Activated CD4-positive, alpha-beta T cell treated with anti-CD3 and anti-CD28 coated beads, Interleukin-2, amount 10 ng/mL, durations not matched to agents 7 days and 5 days (primary cell): ENCODE measurements around the gene GRHPR. TPM values are rescaled to one million over a fixed set of nuclear protein-coding genes. Genes with fewer than 3 reads are reported as not detected.

Experiments used
- CTCF ChIA-PET: fragments of 350-600 bp; sonication (Branson Sonifier 250); formaldehyde crosslinking; loops from one replicate; lab custom pipeline; 2021; ENCODE audit warnings: antibody characterized with exemption; lab: Charles Lee
- POLR2A ChIA-PET: fragments of 350-600 bp; sonication (Branson Sonifier 250); formaldehyde crosslinking; loops from one replicate; lab custom pipeline; 2021; ENCODE audit warnings: antibody characterized with exemption; lab: Charles Lee
- DNase-seq: peaks from one replicate; pipeline ENCODE4 v3.0.0-alpha.2; 2020
- H3K27ac Mint-ChIP-seq: one replicate; pipeline ENCODE4 v1.8.0; 2021; ENCODE audit warnings: mild to moderate bottlenecking, moderate library complexity, mixed read lengths
- H3K27me3 Mint-ChIP-seq: one replicate; pipeline ENCODE4 v1.8.0; 2021; ENCODE audit warnings: mixed read lengths
- H3K36me3 Mint-ChIP-seq: one replicate; pipeline ENCODE4 v1.8.0; 2021; ENCODE audit warnings: low read depth, mixed read lengths
- H3K4me1 Mint-ChIP-seq: one replicate; pipeline ENCODE4 v1.8.0; 2021; ENCODE audit warnings: mixed read lengths
- H3K4me3 Mint-ChIP-seq: one replicate; pipeline ENCODE4 v1.8.0; 2021; ENCODE audit warnings: mild to moderate bottlenecking, moderate library complexity, mixed read lengths
- H3K9me3 Mint-ChIP-seq: one replicate; pipeline ENCODE4 v1.8.0; 2021; ENCODE audit warnings: mixed read lengths
- total RNA-seq, 2 experiments: library from RNA; stranded (reverse); gene quantifications; one replicate each; pipeline ENCODE4 v1.2.3, GENCODE V29; 2021

The GRHPR gene
- total RNA-seq, 2 experiments from 2014 or later = 49.8 to 53.7 TPM

DNA sequence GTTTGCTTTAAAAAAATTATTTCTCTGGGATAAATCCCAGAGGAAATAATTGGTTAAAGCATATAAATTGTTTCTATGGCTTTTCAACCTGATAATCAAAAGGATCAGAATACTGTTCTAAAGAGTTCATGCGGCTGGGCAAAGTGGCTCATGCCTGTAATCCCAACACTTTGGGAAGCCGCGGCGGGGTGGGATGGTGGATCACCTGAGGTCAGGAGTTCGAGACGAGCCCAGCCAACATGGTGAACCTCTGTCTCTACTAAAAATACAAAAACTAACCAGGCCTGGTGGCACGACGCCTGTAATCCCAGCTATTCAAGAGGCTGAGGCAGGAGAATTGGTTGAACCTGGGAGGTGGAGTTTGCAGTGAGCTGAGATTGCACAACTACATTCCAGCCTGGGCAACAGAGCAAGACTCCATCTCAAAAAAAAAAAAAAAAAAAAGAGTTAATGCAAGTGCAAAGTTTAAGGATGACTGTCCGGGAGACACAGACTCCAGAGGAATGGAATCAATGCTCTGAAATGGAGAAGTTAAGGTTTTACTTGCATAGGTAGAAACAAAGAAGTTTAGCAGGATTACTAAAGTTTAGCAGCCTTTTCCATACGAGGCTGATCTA, 16.6 kb upstream of the GRHPR start:
- no peaks in the 10 kb centered on the region for H3K9me3 Mint-ChIP-seq
- H3K4me1 Mint-ChIP-seq = peaks cover 11% of the 10 kb centered on the region
- peaks cover 8% of the 10 kb centered on the region for H3K27me3 Mint-ChIP-seq
- H3K27ac Mint-ChIP-seq = no peak overlapping the region
- POLR2A ChIA-PET = no interaction called here
- CTCF ChIA-PET = no interaction called here
- no peak for DNase-seq
- H3K36me3 Mint-ChIP-seq = no peaks in the 10 kb centered on the region
- H3K4me3 Mint-ChIP-seq = no peak overlapping the region

DNA sequence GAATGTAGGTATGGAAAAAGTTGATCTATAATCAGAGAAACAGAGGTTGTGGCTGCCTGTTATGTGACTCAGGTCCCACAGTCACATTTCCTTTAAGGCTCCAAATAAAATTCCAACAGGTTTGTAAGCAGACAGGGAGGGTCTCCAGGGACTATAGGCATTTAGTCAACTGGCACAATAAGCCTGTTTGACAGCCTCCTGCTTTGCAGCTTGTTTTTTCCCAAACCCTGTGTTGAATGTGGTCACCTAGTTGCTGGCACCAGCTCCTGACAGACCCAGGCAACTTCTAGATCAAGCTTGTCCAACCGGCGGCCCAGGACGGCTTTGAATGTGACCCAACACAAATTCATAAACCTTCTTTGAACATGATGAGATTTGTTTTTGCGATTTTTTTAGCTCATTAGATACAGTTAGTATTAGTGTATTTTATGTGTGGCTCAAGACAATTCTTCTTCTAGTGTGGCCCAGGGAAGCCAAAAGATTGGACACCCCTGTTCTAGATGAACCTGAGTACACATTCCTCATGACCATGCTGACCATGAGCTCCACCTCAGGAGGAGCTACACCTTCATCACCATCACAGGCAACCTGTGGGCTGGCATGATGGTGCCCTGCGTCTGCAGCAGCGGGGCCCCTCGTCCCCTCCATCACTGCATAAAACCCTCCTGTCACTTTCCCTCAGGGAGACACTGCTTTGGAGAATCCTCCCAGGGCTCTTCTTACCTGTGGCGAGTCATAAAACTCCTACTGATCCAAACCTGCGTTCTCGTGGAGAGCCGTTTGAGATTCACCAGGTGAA, 15.7 kb upstream of the GRHPR start:
- POLR2A ChIA-PET = no interaction called here
- no peak overlapping the region for H3K4me3 Mint-ChIP-seq
- H3K27ac Mint-ChIP-seq = no peak overlapping the region
- CTCF ChIA-PET = interaction anchor here (0.6 to 1.0 kb wide), 3 partner anchors 20 to 533 kb away, joined by 3 to 4 read pairs (median 3); no protein-coding TSS in a partner anchor
- H3K36me3 Mint-ChIP-seq = no peaks in the 10 kb centered on the region
- no peaks in the 10 kb centered on the region for H3K9me3 Mint-ChIP-seq
- DNase-seq = no peak
- peaks cover 13% of the 10 kb centered on the region for H3K4me1 Mint-ChIP-seq
- peaks cover 8% of the 10 kb centered on the region for H3K27me3 Mint-ChIP-seq

DNA sequence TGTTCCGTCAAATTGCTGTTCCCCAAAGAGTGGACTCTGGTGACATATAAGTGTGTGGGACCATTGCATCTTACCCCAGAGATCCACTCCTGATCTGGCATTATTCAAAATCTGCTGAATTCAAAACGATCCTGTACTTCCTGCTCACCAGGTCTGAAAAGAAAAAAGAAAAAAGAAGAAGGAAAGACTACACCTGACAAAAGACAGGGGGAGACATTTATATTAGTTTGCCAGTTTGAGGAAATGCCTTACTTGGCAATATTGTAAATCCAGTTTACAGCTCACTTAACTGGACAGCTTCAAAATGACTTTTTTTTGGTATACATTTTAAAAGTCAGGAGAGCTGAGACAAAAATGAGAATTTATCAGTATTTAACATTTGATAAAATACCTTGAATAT, 15.0 kb upstream of the GRHPR start:
- Mint-ChIP-seq H3K27ac (no peak overlapping the region), H3K9me3 (no peaks in the 10 kb centered on the region), H3K4me1 (peaks cover 13% of the 10 kb centered on the region), H3K4me3 (no peak overlapping the region), H3K36me3 (no peaks in the 10 kb centered on the region), H3K27me3 (peaks cover 8% of the 10 kb centered on the region)
- POLR2A ChIA-PET = no interaction called here
- CTCF ChIA-PET = interaction anchor here (0.6 to 1.0 kb wide), 2 partner anchors 162 to 534 kb away, joined by 3 to 4 read pairs; no protein-coding TSS in a partner anchor
- no peak for DNase-seq

DNA sequence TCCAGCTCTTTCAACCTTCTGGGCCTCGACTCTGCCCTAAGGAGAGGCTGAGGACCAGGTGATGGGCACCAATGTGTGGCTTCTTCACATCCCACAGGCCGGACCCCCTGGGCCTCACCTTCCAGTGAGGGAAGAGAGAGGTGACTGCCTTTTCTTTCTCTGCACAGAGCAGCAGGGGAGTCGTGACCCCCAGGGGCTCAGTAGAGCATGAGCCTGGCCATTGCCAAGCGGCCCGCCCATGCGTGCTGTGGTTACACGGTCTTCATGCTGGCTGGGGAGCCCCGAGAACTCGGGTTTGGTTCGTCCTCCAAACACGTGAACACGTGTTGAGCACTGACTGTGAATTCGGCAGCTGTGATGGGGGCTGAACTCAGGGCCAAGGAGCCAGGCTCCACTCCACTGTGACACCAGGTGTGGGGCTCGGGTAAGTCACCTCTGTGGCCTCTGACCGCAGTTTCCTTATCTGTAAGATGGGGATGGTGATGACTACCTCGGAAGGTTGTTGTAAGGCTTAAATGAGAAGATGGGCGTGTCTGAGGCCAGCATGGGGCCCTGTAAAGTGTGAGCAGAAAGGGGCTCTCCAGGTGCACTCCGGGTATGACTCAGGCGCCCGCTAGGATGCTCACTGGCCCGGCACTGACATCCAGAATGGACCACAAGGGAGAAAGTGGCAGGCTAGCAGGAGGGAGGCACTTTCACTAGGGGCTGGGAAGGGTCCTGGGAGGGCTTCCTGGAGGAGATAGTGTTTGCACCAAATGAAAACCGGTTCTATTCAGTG, 13.4 kb upstream of the GRHPR start:
- Mint-ChIP-seq H3K4me1 (peaks cover 13% of the 10 kb centered on the region), H3K36me3 (no peaks in the 10 kb centered on the region), H3K27ac (no peak overlapping the region), H3K9me3 (no peaks in the 10 kb centered on the region), H3K27me3 (peaks cover 9% of the 10 kb centered on the region), H3K4me3 (no peak overlapping the region)
- CTCF ChIA-PET = interaction anchor here (1.3 kb wide), 2 partner anchors 14 to 15 kb away, joined by 3 to 4 read pairs; no protein-coding TSS in a partner anchor
- peak; percentile 39 for DNase-seq
- POLR2A ChIA-PET = no interaction called here

DNA sequence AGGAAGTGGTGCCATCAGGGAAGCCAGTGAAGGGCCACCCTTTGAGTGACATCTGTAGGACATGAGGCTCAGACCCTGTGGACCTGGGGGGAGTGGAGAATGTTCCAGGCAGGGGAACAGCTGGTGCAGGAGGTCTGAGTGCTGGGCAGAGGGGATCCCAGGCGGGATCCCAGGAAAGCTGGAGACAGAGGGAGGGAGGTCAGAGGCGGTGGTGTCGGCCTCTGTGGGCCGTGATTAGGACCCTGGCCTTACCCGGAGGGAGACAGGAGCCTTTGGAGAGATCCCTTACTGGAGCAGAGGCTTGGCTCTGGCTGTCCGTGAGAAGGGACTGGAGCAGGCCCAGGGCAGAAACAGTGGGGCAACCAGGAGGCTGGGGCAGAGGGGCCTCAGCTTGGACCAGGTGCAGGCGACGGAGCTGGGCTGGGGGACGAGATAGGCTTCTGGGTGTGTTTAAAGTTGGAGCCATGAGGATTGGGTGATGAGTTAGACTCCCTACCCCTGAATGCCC, 12.1 kb upstream of the GRHPR start:
- Mint-ChIP-seq H3K9me3 (no peaks in the 10 kb centered on the region), H3K27me3 (peaks cover 5% of the 10 kb centered on the region), H3K4me1 (peaks cover 18% of the 10 kb centered on the region), H3K36me3 (no peaks in the 10 kb centered on the region), H3K27ac (no peak overlapping the region), H3K4me3 (no peak overlapping the region)
- ChIA-PET POLR2A (no interaction called here), CTCF (interaction anchor here (1.1 to 2.0 kb wide), 5 partner anchors 14 to 537 kb away, joined by 4 to 7 read pairs (median 4); no protein-coding TSS in a partner anchor)
- DNase-seq = no peak

DNA sequence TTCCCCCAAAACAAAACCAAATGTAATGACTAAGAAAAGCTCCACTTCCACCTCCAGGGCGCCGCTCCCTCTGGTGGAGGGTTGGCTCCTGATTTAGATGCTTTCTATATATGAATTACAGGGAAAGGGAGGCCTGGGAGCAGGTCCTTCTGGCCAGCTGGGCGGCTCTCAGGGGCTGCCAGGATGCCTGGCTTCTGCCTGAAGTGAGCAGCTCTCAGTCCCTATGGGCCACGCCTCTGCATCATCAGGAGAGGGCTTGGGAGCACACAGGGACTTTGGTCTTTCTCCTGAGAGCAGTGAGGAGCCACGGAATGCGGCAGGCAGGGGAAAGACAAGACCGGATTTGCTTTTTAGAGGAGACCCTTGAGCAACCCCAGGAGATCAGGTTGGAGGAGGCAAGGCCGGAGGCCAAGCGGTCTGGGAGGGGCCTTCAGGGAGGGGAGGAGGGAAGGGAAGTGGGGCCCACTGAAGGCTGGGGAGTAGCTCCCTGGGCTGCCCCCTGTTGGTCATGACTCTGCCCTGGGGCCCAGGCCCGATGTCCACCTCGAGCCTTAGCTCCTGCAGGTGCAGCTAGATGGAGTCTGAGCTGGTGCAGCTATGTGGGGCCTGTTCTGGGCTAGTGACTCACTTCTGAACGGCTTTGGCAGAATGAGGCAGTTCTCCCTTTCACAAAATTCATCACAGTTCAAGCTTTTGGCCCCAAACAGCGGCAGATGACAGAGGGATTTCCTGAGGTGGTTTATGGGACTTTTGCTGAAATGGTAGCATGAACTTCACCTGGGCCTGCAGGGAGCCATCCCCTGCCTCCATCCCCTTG, 11.3 kb upstream of the GRHPR start:
- H3K36me3 Mint-ChIP-seq = no peaks in the 10 kb centered on the region
- no peak overlapping the region for H3K4me3 Mint-ChIP-seq
- no peak for DNase-seq
- H3K9me3 Mint-ChIP-seq = no peaks in the 10 kb centered on the region
- ChIA-PET POLR2A (no interaction called here), CTCF (interaction anchor here (0.5 to 2.0 kb wide), 8 partner anchors 10 to 538 kb away, joined by 3 to 7 read pairs (median 4); partner anchors contain the start of gene GRHPR)
- H3K27me3 Mint-ChIP-seq = peaks cover 4% of the 10 kb centered on the region
- peaks cover 19% of the 10 kb centered on the region for H3K4me1 Mint-ChIP-seq
- no peak overlapping the region for H3K27ac Mint-ChIP-seq

DNA sequence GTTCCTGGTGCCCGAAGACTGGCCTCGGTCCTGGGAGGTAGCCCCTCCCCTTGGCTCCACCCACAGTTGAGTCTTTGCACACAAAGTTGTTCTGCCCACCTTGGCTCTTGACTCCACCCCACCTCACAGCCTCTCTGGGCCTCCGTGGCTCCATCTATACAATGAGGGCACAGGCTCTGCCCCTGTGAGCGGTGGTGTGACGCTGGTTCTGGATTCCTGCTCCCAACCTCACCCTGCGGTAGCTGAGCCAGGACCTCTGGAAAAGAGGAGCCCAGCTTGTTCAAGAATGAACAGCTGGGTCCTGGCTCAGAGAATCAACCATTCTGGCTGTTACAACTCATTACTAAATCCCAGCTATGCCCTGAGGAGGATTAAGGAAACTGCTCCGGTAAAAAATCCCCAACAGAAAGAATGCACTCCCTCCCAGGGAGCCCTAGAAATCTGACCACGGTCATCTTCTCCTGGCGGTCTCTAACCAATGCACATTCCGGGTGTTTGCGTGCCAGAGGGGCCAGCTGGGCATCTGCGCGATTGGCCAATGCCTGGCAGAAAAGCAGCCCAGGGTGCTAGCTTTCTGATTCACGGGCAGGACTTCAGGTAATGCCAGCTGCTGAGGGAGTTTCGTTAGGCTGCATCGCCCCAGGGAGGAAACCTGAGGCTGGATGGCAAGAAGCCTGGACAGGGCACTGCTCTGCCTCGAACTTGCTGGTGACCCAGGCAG, 9.9 kb upstream of the GRHPR start:
- POLR2A ChIA-PET = no interaction called here
- H3K9me3 Mint-ChIP-seq = no peaks in the 10 kb centered on the region
- peaks cover 17% of the 10 kb centered on the region for H3K4me1 Mint-ChIP-seq
- no peak overlapping the region for H3K4me3 Mint-ChIP-seq
- no peak for DNase-seq
- no peak overlapping the region for H3K27ac Mint-ChIP-seq
- peaks cover 2% of the 10 kb centered on the region for H3K27me3 Mint-ChIP-seq
- H3K36me3 Mint-ChIP-seq = no peaks in the 10 kb centered on the region
- CTCF ChIA-PET = interaction anchor here (0.6 to 2.0 kb wide), 6 partner anchors 9 to 960 kb away, joined by 3 to 11 read pairs (median 4); no protein-coding TSS in a partner anchor

DNA sequence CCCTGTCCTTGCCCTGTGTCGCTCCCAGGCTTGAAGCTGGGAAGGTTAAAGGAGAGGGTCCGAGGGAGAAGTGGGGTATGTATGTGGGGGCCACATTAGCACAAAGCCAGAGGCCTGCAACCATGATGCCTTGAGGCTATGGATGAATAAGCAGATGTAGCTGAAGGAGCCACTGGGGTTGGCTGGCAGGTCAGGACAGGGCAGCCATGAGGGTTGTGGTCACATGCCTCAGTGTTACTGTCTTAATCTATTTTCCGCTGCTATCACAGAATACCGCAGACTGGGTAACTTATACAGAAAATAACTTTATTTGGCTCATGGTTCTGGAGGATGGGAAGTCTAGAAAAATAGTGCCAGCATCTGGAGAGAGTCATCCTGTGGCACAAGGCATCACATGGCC, 9.2 kb upstream of the GRHPR start:
- Mint-ChIP-seq H3K9me3 (no peaks in the 10 kb centered on the region), H3K27ac (no peak overlapping the region), H3K27me3 (peaks cover 2% of the 10 kb centered on the region), H3K36me3 (no peaks in the 10 kb centered on the region), H3K4me3 (no peak overlapping the region), H3K4me1 (peaks cover 17% of the 10 kb centered on the region)
- no peak for DNase-seq
- ChIA-PET CTCF (interaction anchor here (0.7 to 2.0 kb wide), 3 partner anchors 10 to 470 kb away, joined by 3 to 11 read pairs (median 3); partner anchors contain the start of gene POLR1E), POLR2A (no interaction called here)

DNA sequence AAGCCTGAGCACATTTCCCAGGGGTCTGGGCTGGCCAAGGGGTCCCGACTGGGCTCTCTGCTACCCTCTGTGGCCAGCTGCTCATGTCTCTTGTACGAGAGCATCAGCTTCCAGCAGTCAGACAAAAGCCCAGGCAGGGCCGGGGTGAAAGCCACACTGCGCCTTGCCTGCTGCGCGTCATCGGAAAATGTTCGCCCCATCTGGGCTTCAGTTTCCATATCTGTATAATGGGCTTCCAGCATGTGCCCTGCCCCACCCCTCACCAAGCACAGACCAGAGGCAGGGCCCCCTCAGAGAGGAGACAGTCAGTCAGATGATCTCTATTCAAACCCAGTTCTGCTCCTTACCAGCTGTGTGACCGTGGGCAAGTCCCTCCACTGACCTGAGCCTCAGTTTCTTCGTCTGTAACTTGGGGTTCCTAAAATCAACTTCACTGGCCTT, 8.0 kb upstream of the GRHPR start:
- H3K27me3 Mint-ChIP-seq = peaks cover 2% of the 10 kb centered on the region
- no peaks in the 10 kb centered on the region for H3K36me3 Mint-ChIP-seq
- H3K4me1 Mint-ChIP-seq = peaks cover 12% of the 10 kb centered on the region
- POLR2A ChIA-PET = no interaction called here
- H3K9me3 Mint-ChIP-seq = no peaks in the 10 kb centered on the region
- H3K4me3 Mint-ChIP-seq = no peak overlapping the region
- peak overlapping the region; percentile 27 for H3K27ac Mint-ChIP-seq
- no peak for DNase-seq
- CTCF ChIA-PET = interaction anchor here (0.8 to 2.0 kb wide), 4 partner anchors 11 to 71 kb away, joined by 3 to 11 read pairs (median 4); partner anchors contain the start of gene POLR1E

DNA sequence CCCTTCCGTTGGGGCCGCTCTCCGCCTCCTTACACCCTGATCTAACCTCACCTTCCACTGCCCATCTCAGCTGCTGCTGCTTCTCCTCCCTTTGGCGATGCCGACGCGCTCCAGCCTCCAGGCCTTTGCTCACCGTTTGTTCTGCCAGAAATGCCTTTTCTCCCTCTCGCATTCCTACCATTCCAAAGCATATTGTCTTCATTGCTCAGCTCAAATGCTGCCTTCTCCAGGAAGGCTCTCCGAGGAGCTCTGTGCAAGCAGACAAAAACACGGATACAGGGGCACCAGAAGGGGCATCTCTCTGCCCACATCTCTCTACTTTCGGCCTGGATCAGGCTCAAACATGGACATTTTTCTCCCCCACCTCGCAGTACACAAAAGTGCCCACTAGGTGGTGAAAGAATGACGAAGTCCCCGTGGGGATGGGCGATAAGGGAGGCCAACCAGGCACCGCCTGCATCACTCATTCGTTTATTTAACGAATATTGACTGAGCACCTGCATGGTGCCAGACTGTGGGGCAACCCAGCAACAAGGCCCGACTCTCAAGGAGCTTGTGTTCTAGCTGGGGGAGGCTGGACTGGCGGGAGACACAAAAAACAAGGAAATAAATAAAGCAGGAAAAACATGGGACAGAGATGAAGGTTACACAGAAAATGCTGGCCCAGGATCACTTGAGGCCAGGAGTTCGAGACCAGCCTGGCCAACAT, 7.3 kb upstream of the GRHPR start:
- Mint-ChIP-seq H3K36me3 (no peaks in the 10 kb centered on the region), H3K4me1 (peaks cover 8% of the 10 kb centered on the region), H3K27ac (no peak overlapping the region), H3K4me3 (no peak overlapping the region), H3K9me3 (no peaks in the 10 kb centered on the region), H3K27me3 (peaks cover 2% of the 10 kb centered on the region)
- ChIA-PET CTCF (interaction anchor here (0.6 to 1.7 kb wide), 6 partner anchors 8 to 168 kb away, joined by 3 to 5 read pairs (median 4); partner anchors contain the start of gene POLR1E), POLR2A (no interaction called here)
- peak; percentile 83 for DNase-seq
